Spinal cord (tissue), 10 donors: Measurements from ENCODE around the gene BTG4. TPM values are rescaled to one million over a fixed set of nuclear protein-coding genes. Genes with fewer than 3 reads are reported as not detected.

Experiments used
- DNase-seq, 6 donors: peaks; one replicate each; pipeline versions ENCODE4 v3.0.0 to v3.0.0-alpha.2; 2013 to 2015; ENCODE audit warnings: low spot score in 6 of 6, low read depth in 4 of 6
- H3K27ac ChIP-seq: one replicate; pipeline ENCODE4 v1.5.1; 2013; ENCODE audit warnings: low read depth, low read length, control low read depth
- H3K27me3 ChIP-seq: one replicate; pipeline ENCODE4 v1.6.1; 2013; ENCODE audit warnings: low read length; ENCODE audit not compliant: control insufficient read depth, insufficient read depth
- H3K36me3 ChIP-seq: one replicate; pipeline ENCODE4 v1.6.1; 2013; ENCODE audit warnings: low read length; ENCODE audit not compliant: control insufficient read depth, insufficient read depth
- H3K4me1 ChIP-seq: one replicate; pipeline ENCODE4 v1.6.1; 2013; ENCODE audit warnings: low read length; ENCODE audit not compliant: control insufficient read depth, insufficient read depth
- H3K4me3 ChIP-seq: one replicate; pipeline ENCODE4 v1.5.1; 2013; ENCODE audit warnings: low read depth, low read length, control low read depth
- H3K9me3 ChIP-seq: one replicate; pipeline ENCODE4 v1.6.1; 2013; ENCODE audit warnings: low read length; ENCODE audit not compliant: control insufficient read depth, insufficient read depth
- WGBS: methylation state at CpG from one replicate; pipeline ENCODE4 v1.1.5; 2013; ENCODE audit warnings: missing lambda C conversion rate; ENCODE audit not compliant: insufficient coverage; 5-methylcytosine and 5-hydroxymethylcytosine counted together
- polyA plus RNA-seq, 2 donors: library from polyadenylated mRNA; unstranded; fragments of 120-200 nt; gene quantifications; one replicate each; pipeline ENCODE4 v1.2.1, GENCODE V29; 2013; ENCODE audit not compliant: insufficient read length in 2 of 2
- total RNA-seq, 2 donors: library from RNA; depleted of rRNA in 1 of 2; stranded (reverse); fragments of 120-200 nt in 1 of 2; fragments of >200 nt in 1 of 2; gene quantifications; one replicate each; pipeline versions ENCODE4 v1.2.3 to v1.2.4, GENCODE V29; 2013 to 2014
- donor health status: healthy.

BTG4 gene
- total and polyA plus RNA-seq, 4 donors, result 0.39 TPM; not detected in 3

DNA sequence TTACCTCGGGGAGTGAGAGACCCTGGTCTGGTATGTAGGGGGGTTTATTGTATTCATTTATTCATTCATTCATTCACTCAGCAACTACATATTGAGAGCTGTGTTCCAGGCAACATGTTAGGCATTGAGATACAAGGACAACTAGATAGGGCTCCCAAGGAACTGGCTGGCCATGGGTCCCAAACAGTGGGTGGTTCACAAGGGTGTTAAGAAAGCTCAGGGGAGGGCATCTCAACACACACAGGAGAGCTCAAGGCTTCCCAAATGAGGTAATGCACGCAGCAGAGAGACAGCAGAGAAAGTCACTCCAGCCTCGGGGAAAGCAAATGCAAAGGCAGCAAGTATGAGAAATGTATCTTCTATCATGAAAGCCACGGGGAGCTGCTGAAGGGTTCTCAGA is 51.8 kb downstream of the BTG4 start:
- DNase-seq, result peak in 1 of 6 donors; percentile 23
- no peaks in the 10 kb centered on the region for H3K36me3 ChIP-seq
- H3K4me3 ChIP-seq, result no peak overlapping the region
- WGBS, result 50% methylated on average over 1 of the region's 4 CpGs
- no peaks in the 10 kb centered on the region for H3K4me1 ChIP-seq
- H3K27ac ChIP-seq, result no peak overlapping the region
- H3K9me3 ChIP-seq, result no peaks in the 10 kb centered on the region
- no peaks in the 10 kb centered on the region for H3K27me3 ChIP-seq

DNA sequence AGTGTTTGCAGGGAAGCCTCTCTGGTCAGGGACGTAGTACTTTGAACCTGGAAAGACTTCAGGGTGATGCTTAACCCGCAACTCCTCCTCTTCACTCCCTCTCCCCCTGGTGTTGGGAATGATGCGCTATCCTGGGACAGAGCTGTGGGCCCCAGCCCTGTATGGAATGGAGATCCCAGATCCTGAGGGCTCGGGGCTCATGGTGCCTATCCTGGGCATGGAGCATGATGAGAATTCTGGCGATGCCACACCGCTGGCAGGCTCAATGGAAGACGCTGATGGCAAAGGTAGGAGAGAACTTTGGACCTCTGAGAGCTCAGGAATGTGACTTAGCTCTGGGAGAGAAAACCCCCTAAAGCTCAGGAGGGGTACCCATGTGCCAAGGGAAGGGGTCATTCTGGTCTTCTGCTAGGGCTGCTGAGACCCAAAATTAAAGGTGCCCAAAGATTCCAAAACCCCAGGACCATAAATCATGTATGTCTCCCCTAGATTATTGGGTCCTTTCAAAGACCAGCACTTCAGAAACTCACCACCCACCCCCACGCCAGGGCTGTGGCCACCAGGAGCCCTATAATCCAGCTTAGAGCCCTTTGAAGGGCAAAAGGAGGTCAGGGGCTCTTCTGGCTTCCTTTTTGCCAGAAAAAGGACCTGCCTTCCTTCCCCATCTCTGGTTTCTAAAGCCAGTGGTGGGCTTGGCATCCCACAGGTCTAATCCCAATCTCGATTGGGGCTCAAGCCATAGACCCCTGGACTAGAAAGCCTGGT is 52.5 kb downstream of the BTG4 start:
- no peak for DNase-seq
- 96% methylated on average over 6 of the region's 9 CpGs for WGBS
- H3K4me3 ChIP-seq, result no peak overlapping the region
- H3K4me1 ChIP-seq, result no peaks in the 10 kb centered on the region
- no peaks in the 10 kb centered on the region for H3K27me3 ChIP-seq
- H3K9me3 ChIP-seq, result no peaks in the 10 kb centered on the region
- no peak overlapping the region for H3K27ac ChIP-seq
- H3K36me3 ChIP-seq, result no peaks in the 10 kb centered on the region

DNA sequence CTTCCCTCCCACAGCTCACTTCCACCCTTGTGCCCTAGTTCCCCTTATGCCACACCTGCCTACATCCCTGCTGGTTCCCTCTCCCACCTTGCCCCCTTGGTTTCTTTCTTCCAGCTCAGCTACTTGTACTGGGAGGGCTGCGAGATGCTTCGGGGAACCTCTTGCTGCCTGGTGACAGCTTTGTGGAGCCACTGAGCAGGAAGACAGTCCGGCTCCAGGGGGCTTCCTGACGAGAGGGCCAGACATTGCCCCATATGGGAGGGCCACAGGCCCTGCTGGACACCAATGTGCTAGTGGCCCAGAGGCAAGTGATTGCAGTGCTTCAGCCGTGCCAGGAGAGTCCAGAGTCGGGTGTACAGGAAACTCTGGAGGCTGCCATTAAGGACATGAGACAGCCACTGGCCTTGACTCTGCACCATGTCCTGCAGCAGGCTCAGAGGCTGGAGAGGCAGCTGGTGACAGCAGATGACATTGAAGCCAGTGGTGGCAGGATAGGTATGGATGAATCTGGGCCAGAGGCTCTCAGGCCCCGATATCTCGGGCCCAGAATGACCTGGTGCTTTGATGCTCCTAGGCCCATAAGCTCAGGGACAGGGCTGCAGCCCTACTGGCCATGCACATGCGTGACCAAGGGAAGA is 54.3 kb downstream of the BTG4 start:
- Histone ChIP-seq H3K4me3 (no peak overlapping the region), H3K27ac (no peak overlapping the region), H3K27me3 (no peaks in the 10 kb centered on the region), H3K36me3 (no peaks in the 10 kb centered on the region), H3K4me1 (no peaks in the 10 kb centered on the region), H3K9me3 (no peaks in the 10 kb centered on the region)
- WGBS, result 93% methylated on average over 9 of the region's 9 CpGs
- DNase-seq, result no peak

DNA sequence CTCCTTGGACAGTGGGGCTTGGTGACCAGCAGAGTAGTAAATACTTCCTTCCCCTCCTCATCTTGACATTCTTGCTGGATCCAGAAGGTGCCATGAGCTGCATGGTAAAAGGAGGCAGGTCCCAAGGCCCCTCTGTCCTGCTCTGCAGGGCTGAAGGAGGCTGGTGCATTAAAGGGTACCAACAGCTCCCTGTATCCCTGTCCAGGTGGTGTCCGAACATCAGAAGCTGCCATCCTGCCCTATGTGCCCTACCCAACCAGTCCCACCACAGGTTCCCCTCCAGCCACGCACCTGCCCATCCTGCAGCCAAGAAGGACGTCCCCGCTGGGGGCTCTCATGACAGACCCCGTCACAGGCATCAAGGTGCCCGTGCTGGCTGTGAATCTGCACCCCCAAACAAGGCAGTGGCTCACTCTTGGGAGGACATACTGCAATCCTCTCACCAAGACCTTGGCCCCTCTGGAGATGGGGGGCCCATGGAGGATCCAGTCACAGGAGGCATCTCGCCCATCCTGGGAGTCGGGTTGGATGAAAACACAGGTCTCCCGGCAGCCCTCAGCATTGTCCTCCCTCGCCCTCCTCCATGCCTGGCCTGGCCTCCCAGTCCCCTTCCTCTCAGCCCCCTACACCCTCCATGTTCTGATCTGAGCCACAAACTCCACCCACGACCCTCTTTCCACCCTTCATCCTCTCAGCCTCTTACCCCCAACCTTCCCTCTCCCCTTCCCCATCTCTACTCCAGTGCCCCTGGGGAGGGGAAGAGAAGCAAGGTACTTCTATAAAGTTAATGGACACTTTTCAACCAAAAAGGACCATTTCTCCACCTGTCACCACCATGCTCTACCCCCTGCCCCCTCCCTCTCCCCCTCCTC is 55.1 kb downstream of the BTG4 start:
- H3K36me3 ChIP-seq, result no peaks in the 10 kb centered on the region
- H3K9me3 ChIP-seq, result no peaks in the 10 kb centered on the region
- H3K27ac ChIP-seq, result no peak overlapping the region
- WGBS, result 93% methylated on average over 10 of the region's 11 CpGs
- no peaks in the 10 kb centered on the region for H3K4me1 ChIP-seq
- H3K4me3 ChIP-seq, result no peak overlapping the region
- H3K27me3 ChIP-seq, result no peaks in the 10 kb centered on the region
- DNase-seq, result no peak

DNA sequence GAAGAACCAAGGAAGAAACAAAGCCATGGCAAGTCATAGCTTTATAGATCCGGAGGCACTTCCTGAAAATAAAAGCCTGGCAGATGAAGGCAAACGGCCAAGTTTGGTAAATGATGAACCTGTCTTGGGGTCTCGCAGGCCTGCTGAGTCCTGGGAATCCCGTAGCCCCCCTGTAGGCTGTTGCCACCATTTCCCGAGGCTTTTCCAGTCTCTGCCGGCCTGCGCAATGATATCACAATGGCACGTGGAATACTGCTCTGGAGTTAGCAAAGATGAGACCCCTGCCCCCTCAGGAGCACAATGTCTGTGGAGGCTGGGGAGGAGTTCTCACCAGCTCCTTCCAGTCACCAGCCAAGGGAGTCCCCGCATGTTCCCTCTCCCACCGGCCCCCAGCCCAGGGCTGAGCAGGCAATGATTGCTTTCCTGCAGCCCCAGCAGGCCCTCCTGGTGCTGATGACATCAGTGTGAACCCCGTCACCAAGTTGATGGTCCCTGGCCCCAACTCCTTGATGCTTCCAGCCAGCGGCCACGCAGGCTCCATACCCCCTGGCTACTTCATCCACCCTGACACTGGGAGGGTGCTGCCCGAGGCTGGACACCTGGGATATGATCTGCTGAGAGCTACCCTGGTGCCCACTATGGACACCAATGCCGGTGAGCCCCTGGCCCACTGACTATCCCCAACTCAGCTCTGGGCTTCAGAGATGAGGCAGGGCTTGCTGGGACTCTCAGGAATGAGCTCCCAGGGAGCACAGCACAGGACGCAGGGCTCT is 55.9 kb downstream of the BTG4 start:
- H3K4me3 ChIP-seq, result no peak overlapping the region
- H3K4me1 ChIP-seq, result no peaks in the 10 kb centered on the region
- no peaks in the 10 kb centered on the region for H3K36me3 ChIP-seq
- DNase-seq, result no peak
- H3K27me3 ChIP-seq, result no peaks in the 10 kb centered on the region
- no peak overlapping the region for H3K27ac ChIP-seq
- WGBS, result 84% methylated on average over 16 of the region's 16 CpGs
- H3K9me3 ChIP-seq, result no peaks in the 10 kb centered on the region

DNA sequence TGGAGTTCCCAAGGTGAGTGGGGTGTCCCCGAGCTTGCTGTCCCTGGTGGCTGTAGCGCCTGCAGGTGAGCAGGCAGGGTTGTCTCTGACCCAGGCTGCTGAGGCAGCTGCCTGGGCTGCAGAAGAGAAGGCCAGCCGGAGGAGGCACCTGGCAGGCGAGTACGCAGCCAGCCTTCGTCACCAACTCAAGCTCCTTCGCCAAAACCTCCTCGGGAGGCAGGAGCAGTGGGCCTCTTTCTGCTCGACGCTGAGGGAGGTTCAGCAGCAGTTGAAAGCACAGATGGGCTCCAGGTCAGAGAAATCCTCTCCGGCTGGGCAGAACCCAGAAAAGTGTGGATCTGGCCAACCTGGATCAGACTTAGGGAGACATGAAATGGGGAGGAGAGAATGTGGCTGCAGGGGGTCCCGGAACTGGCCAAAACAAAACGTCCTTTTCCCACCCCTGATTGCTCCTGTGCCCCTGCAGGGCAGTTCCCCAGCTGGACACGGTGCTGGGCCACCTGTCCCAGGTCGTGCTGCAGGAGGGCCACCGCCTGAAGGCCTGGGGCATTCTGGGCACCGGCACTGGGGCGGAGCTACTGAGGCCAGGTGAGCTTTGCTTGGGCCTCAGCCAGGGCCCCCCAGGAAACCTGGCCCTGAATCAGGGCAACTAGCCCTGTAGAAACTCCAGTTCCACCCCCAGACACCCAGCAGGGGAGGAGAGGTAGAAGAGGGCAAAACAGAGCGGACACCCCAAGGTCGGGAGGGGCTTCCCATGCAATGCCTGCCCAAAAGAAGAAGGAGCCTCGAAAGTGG is 56.7 kb downstream of the BTG4 start:
- H3K27ac ChIP-seq, result no peak overlapping the region
- 74% methylated on average over 21 of the region's 21 CpGs for WGBS
- no peaks in the 10 kb centered on the region for H3K27me3 ChIP-seq
- no peak for DNase-seq
- H3K4me3 ChIP-seq, result no peak overlapping the region
- H3K36me3 ChIP-seq, result no peaks in the 10 kb centered on the region
- no peaks in the 10 kb centered on the region for H3K9me3 ChIP-seq
- H3K4me1 ChIP-seq, result no peaks in the 10 kb centered on the region

DNA sequence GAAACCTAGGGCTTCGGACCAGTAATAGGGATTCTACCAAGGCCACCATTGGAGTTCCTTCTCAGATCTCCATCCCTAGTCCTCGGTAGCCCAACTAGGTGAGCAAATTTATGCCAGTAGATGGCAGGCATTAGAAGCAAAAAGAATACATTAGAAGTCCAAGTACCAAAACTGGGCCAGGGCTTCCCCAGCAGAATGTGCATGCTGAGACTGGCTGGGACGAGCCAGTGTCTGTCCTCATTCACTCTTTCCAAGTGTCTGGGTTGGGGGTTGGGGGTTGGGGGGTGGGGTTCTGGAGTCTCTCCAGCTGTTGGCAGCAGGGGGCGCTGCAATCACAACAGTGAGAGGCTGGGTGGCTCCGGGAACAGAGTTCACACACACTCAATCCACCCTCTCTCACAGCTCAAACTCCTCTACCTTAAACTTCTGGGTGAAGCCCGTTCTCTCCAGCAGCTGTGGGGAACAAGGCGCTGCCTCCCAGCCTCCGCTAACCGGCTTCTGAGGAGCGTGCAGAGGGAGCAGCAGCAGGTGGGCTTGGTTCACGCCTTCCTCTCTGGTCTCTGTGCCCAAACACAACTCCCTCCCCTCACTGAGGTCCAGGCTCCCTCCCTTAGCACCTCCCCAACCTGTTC is 57.5 kb downstream of the BTG4 start:
- Histone ChIP-seq H3K4me1 (peaks cover 3% of the 10 kb centered on the region), H3K27ac (no peak overlapping the region), H3K27me3 (no peaks in the 10 kb centered on the region), H3K36me3 (no peaks in the 10 kb centered on the region), H3K9me3 (no peaks in the 10 kb centered on the region), H3K4me3 (no peak overlapping the region)
- 30% methylated on average over 7 of the region's 11 CpGs for WGBS
- DNase-seq, result peak in 1 of 6 donors; percentile 65

DNA sequence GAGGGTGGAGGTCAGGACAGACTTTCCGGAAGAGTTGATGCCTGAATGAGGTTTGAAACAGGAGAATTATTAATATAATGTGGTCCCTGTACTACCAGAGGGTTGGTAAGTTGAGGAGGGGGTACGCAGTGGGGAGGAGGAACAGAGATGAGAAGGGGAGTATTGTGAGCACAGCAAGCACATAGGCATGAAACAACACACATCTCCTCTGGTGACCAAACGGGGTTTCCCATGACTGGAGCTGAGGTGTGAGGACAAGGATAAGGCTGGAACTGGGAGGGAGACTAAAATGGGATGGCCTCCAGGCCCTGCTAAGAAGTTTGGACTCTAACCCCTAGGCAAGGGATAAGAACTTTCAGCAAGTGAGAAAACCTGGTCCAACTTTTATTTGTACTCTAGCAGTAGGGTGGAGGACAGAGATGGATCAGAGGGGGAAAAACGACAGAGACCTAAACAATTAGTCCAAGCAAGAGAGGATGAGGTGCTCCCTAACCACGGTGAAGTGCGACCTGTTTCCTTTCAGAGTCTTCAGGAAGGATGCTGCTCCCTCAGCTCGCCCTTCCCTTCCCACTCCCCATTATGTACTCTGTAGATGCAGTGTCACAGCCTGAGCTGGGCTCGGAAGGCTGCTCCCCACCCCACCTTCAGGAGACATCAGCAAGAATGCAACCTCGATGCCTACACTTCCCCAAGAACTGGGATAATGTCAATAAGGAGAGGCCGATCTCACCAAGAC is 59.2 kb downstream of the BTG4 start:
- 59% methylated on average over 4 of the region's 10 CpGs for WGBS
- Histone ChIP-seq H3K4me1 (peaks cover 3% of the 10 kb centered on the region), H3K27ac (no peak overlapping the region), H3K27me3 (no peaks in the 10 kb centered on the region), H3K4me3 (no peak overlapping the region), H3K9me3 (no peaks in the 10 kb centered on the region), H3K36me3 (no peaks in the 10 kb centered on the region)
- no peak for DNase-seq
